Fibroblast of mammary gland (primary cell): ENCODE results near the gene GPR108.

Experiments used
- DNase-seq: peaks from one replicate; pipeline ENCODE4 v3.0.0-alpha.2; 2010; ENCODE audit warnings: low read depth
- H3K4me3 ChIP-seq: 2 replicates; pipeline ENCODE4 v1.5.1; 2011; ENCODE audit warnings: low read depth, mild to moderate bottlenecking, low read length, moderate library complexity; ENCODE audit not compliant: control insufficient read depth
- TF ChIP-seq, protein P1 (sequence below): conservative IDR thresholded peaks from 2 replicates; pipeline ENCODE4 v1.5.1; 2011; ENCODE audit warnings: low read depth, low read length, inconsistent platforms; ENCODE audit not compliant: control insufficient read depth, insufficient read depth

The GPR108 gene

DNA sequence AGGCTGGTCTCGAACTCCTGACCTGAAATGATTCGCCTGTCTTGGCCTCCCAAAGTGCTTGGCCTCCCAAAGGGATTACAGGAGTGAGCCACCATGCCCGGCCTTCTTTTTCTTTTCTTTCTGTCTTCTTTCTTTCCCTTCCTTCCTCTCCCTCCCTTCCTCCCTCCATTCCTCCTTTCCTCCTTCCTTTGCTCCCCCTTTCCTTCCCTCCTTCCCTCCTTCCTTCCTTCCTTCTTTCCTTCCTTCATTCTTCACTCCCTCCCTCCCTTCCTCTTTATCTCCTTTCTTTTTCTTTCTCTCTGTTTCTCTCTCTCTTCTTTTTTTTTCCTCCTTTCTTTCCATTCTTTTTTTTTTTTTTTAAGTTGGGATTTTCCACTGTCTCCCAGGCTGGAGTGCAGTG lies 29.0 kb downstream of the GPR108 start:
- no peak overlapping the region for H3K4me3 ChIP-seq
- no peak for DNase-seq
- TF ChIP-seq, protein P1, sequence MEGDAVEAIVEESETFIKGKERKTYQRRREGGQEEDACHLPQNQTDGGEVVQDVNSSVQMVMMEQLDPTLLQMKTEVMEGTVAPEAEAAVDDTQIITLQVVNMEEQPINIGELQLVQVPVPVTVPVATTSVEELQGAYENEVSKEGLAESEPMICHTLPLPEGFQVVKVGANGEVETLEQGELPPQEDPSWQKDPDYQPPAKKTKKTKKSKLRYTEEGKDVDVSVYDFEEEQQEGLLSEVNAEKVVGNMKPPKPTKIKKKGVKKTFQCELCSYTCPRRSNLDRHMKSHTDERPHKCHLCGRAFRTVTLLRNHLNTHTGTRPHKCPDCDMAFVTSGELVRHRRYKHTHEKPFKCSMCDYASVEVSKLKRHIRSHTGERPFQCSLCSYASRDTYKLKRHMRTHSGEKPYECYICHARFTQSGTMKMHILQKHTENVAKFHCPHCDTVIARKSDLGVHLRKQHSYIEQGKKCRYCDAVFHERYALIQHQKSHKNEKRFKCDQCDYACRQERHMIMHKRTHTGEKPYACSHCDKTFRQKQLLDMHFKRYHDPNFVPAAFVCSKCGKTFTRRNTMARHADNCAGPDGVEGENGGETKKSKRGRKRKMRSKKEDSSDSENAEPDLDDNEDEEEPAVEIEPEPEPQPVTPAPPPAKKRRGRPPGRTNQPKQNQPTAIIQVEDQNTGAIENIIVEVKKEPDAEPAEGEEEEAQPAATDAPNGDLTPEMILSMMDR, result no peak

DNA sequence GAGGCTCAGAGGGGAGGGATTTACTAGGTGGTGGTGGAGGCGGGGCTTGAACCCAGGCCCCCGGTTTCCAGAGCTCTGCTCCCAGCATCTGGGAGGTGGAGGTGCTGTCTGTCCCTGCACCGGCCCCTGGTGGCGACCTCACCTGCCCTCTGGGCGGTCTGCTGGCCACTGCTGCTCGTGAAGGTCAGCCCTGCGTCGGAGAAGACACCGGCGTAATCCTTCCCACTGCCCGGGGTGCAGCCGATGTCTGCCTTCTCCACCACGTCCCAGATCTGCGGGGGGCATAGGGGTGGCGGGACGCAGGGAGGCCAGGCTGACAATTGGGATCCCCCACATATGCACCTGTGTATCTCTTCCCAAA lies 29.7 kb downstream of the GPR108 start:
- TF ChIP-seq, protein P1, result no peak
- DNase-seq, result no peak
- no peak overlapping the region for H3K4me3 ChIP-seq

DNA sequence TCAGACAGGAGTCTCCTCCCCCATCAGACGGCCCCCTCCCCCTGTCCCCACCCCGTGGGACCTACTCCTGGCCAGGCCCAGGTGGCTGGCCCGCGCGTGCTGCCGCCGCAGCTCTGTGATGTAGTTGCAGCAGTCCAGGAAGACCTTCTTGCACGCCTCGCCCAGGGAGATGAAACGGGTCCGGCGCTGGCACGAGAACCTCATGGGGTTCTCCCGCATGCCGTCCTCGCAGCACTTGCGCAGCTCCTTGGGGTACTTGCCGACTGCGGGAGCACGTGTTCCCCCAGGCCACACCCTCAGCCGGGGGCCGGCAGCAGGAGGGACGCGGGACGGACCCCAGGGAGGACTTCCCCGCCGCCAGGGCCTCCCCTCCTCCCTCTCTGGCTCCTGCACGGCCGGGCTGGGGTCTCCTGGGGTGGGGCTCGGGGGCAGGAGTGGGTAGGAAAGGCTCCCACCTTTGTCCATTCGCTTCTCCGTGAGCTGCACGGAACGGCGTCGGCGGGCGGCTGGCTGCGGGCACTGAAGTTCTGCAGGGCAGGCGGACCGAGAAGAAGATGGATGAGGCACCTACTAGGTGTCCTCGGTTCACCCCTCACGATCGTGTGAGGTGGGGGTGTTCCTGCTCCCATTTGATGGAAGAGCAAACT lies 30.2 kb downstream of the GPR108 start:
- DNase-seq, result no peak
- TF ChIP-seq, protein P1, result no peak
- H3K4me3 ChIP-seq, result no peak overlapping the region

DNA sequence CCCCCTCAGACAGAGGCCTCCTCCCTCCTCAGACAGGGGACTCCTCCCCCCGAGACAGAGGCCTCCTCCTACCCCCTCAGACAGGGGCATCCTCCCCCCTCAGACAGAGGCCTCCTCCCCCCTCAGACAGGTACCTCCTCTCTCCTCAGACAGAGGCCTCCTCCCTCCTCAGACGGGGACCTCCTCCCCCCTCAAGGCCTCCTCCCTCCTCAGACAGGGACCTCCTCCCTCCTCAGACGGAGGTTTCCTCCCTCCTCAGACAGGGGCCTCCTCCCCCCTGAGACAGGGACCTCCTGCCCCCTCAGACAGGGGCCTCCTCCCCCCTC lies 30.8 kb downstream of the GPR108 start:
- TF ChIP-seq, protein P1, result no peak
- DNase-seq, result no peak
- H3K4me3 ChIP-seq, result no peak overlapping the region

DNA sequence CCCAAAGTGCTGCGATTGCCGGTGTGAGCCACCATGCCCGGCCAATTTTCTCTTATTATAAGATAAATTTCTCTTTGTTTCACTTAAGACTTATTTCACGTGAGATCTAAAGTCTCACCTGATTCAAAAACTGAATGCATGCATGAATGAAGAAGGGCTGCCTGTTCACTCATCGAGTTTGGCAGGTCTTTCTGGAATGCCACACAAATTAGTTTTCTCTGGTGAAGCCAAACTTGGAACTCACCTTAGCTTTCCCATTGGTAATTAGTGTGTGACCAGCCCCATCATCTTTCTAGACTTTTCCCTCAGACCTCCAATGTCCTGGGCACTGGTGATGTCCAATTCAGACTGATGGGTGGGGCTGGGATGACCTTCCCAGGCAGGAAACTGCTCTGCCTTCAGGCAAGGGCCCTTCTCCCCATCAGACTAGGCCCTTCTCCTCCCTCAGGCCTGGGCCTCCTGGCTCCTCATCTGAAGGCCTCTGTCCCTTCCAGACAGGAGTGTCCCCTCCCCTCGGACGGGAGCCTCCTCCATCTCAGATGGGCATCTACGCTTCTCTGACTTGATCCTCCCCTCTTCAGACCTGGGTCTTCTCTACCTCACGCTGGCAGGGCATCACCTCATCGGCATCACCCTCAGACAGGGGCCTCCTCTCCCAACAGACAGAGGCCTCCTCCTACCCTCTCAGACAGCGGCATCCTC lies 31.3 kb downstream of the GPR108 start:
- DNase-seq, result no peak
- TF ChIP-seq, protein P1, result no peak
- no peak overlapping the region for H3K4me3 ChIP-seq

DNA sequence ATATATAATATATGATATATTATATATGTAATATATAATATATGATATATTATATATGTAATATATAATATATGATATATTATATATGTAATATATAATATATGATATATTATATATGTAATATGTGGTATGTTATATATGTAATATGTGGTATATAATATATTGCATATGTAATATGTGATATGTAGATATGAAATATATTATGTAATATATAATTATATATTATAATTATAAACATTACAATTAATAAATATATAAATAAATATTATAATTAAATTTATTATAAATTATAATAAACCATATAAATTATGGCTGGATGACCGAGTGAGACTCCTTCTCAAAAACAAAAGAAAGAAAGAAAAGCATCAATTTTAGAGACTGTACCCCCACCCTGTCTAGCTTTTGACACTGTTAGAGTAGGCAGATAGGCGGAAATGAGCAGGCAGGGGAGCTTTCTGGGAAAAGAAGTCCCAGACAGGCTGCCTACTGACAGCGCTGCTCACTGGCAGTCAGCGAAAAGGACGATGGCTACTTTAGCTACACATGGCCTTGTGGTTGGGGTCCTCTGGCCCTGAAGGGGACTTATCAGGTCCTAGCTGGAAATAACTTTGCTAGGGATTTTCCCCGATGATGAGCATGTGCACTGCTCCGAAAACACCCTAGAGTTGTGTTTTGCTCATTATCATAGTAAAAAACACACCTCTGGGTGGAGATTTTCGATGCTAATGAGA lies 36.6 kb downstream of the GPR108 start:
- no peak overlapping the region for H3K4me3 ChIP-seq
- TF ChIP-seq, protein P1, result no peak
- no peak for DNase-seq
